ENCODE measurements around the gene STYXL2.

STYXL2 gene

DNA sequence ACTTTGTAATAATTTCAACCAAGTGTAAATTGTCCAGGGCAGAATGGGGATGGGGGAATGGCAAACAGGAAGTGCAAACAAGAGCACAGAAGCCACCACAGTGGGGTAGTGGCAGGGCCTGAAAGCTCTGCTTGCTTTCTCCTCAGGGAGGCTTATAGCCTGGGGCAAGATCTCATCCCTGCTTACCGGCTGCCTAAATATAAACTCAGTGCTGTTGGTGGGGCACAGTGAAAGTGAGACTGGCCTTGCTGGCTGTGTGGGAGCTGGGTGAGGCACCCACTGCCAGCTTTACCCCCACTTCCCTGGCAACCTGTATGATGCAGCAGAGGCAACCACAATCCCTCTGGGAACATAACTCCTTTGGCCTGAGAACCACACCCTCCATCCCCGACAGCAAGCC lies 15.2 kb downstream of the STYXL2 start:
- no peak for DNase-seq (ENCODE audit: low read depth, low spot score)

DNA sequence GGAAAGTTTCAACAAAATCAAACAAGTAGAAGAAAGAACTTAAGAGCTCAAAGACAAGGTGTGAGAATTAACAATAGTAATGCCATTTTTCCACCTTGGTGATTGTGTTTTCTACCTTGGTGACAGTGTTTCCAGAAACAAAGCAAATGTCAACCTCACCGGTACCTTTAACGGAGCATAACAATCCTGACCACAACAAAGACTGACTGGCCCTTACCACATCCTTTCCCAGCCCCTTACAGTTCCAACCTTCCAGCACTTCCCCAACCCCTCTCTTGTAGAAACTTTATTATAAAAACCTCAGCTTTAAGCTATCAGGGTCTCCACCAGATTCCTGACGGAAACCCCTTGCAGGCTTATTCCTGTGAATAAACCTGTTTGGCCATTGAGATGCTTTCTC lies 16.7 kb downstream of the STYXL2 start:
- no peak for DNase-seq (ENCODE audit: low read depth, low spot score)

DNA sequence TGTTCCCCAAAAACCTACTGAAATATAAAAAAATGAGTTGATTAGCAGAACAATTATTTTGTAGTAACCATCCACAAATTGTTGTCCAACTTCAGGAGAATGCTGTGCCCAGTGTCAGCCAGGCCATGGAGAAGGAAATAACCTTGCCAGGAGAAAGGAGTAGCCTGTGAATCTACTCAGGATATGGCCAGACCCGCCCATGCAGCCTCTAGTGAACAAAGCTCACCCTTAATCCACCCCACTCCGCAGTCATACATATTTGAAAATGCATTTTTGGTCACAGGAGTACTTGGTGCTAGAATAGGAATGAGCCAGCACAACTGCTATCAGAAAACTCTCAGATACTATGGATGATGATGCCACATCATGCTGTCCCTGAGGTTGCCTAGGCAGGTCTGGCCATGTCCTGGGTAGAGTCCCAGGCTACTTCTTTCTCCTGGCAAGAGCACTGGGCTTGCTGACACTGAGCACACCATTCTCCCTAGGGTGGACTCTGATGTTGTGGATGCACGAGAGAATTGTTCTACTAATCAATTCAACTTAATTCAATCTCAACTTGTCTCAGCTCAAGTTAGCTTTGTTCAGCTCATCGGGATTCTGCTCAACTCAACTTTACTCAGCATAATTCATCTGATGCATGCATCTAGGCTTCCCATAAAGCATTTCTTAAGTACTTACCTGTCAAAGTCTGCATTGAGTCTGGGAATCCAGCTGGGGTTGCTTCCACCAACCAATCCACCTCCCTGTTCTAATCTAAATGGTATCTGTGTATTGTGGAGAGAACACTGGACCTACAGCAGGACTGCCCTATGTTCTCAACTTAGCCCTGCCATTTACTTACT lies 18.2 kb downstream of the STYXL2 start:
- no peak for DNase-seq (ENCODE audit: low read depth, low spot score)

GRCh38 chr1:167114725-167115124 lies 20.9 kb downstream of the STYXL2 start:
- DNase-seq (ENCODE audit: low read depth, low spot score) = no peak

DNA sequence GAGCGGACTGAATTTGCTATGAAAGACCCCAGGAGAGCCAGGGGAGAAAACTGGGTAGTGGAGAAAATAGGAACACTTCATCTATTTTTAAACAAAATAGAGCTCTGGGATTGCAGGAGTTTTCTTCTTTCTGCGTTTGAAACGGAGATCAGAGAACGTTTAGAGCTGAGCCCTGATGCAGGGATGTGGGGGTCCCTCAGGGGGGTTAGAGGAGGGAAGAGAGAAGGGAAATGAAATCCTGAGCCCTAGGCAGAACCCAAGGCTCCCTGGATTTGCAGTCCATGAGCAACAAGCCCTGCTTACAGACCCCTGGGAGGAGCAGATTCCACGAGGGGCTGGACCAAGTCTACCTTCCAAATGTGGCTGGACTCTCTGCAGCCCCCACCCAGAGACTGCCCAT lies 21.8 kb downstream of the STYXL2 start:
- DNase-seq (ENCODE audit: low read depth, low spot score) = no peak

GRCh38 chr1:167116174-167116573 lies 22.3 kb downstream of the STYXL2 start:
- DNase-seq (ENCODE audit: low read depth, low spot score) = no peak

DNA sequence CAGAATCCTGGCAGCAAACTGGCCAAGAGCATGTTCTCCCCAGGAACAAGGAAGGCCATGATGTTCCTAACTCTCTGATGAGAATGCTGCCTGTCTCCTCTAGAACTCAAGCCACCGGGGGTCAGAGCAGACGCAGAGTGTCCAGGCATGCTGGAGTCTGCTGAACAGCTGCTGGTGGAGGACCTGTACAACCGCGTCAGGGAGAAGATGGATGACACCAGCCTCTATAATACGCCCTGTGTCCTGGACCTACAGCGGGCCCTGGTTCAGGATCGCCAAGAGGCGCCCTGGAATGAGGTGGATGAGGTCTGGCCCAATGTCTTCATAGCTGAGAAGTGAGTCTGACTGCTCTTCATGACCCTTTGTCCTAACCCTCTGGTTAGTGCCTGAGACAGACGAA lies 23.4 kb downstream of the STYXL2 start:
- DNase-seq (ENCODE audit: low read depth, low spot score) = no peak

GRCh38 chr1:167118188-167118587 lies 24.3 kb downstream of the STYXL2 start:
- DNase-seq (ENCODE audit: low read depth, low spot score) = no peak

DNA sequence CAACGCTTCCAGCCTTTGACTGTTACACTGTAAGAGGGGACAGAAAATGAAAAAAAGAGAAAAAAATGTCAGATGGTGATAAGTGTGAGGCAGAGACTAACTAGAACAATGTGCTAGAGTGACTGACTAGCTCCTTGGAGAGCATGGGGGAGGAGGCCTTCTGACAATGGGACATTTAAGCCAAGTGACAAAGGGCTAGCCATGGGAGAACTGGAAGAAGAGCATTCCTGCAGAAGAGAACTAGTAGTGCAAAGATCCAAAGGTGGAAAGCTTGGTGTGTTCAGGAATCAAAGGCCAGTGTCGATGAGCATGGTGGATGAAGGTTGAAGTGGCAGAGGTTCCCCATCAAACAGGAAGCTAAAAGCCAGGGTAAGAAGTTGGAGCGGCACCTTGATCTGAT lies 25.8 kb downstream of the STYXL2 start:
- DNase-seq (ENCODE audit: low read depth, low spot score) = no peak

DNA sequence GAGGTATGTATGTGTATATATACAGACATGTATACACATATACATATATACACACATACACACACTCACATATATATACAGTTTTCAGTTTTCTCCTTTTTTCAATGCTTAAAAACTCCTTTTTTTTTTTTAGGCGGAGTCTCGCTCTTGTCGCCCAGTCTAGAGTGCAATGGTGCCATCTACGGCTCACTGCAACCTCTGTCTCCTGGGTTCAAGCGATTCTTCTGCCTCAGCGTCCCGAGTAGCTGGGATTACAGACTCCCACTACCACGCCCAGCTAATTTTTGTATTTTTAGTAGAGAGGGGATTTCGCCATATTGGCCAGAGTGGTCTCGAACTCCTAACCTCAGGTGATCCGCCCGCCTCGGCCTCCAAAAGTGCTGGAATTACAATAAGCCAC lies 27.0 kb downstream of the STYXL2 start:
- no peak for DNase-seq (ENCODE audit: low read depth, low spot score)

- DNase-seq (ENCODE audit: low read depth, low spot score) = no peak
Observed at GRCh38 chr1:167121375-167122120, 27.7 kb downstream of the STYXL2 start.

DNA sequence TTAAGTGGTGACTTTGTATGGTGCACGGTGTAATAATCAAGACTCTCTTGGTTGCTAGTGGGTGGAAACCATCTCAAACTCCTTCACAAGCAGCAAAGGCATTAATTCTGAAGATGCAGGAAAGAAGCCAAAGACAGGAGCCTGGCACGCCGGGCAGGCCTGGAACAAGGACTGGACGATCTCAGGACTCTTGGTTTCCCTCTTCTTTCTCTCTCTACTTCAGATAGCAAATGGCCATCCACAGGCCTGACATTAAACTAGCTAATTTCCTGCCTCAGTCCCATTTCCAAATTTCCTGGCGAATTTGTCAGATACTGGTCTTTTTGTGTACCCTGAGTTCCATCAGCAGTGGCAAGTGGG lies 28.2 kb downstream of the STYXL2 start:
- DNase-seq (ENCODE audit: low read depth, low spot score) = no peak

DNA sequence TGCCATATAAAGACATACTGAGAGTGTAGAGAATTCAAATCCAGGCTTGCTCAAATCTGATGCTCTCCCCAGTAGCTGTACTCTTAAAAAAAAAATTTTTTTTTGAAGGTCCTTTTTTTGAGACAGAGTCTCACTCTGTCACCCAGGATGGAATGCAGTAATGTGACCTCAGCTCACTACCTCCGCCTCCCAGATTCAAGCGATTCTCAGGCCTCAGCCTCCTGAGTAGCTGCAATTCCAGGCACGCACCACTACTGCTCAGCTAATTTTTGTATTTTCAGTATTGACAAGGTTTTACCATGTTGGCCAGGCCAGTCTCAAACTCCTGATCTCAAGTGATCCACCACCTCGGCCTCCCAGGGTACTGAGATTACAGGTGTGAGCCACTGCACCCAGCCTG lies 28.7 kb downstream of the STYXL2 start:
- no peak for DNase-seq (ENCODE audit: low read depth, low spot score)

DNA sequence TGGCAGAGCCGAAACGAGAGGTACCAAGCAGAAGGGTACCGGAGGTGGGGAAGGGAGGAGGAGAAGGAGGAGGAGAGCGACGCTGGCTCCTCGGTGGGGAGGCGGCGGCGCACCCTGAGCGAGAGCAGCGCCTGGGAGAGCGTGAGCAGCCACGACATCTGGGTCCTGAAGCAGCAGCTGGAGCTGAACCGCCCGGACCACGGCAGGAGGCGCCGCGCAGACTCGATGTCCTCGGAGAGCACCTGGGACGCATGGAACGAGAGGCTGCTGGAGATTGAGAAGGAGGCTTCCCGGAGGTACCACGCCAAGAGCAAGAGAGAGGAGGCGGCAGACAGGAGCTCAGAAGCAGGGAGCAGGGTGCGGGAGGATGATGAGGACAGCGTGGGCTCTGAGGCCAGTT lies 32.4 kb downstream of the STYXL2 start:
- no peak for DNase-seq (ENCODE audit: low read depth, low spot score)

GRCh38 chr1:167126811-167127210 lies 32.9 kb downstream of the STYXL2 start:
- no peak for DNase-seq (ENCODE audit: low read depth, low spot score)

DNA sequence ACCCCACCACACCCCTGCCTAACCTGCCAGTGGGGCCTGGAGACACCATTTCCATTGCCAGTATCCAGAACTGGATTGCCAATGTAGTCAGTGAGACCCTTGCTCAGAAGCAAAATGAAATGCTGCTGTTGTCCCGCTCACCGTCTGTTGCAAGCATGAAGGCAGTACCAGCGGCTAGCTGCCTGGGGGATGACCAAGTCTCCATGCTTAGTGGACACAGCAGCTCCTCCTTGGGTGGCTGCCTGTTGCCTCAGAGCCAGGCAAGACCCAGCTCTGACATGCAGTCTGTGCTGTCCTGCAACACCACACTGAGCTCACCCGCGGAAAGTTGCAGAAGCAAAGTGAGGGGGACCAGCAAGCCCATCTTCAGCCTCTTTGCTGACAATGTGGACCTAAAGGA lies 33.4 kb downstream of the STYXL2 start:
- no peak for DNase-seq (ENCODE audit: low read depth, low spot score)

GRCh38 chr1:167127661-167128060 lies 33.8 kb downstream of the STYXL2 start:
- DNase-seq (ENCODE audit: low read depth, low spot score) = no peak

DNA sequence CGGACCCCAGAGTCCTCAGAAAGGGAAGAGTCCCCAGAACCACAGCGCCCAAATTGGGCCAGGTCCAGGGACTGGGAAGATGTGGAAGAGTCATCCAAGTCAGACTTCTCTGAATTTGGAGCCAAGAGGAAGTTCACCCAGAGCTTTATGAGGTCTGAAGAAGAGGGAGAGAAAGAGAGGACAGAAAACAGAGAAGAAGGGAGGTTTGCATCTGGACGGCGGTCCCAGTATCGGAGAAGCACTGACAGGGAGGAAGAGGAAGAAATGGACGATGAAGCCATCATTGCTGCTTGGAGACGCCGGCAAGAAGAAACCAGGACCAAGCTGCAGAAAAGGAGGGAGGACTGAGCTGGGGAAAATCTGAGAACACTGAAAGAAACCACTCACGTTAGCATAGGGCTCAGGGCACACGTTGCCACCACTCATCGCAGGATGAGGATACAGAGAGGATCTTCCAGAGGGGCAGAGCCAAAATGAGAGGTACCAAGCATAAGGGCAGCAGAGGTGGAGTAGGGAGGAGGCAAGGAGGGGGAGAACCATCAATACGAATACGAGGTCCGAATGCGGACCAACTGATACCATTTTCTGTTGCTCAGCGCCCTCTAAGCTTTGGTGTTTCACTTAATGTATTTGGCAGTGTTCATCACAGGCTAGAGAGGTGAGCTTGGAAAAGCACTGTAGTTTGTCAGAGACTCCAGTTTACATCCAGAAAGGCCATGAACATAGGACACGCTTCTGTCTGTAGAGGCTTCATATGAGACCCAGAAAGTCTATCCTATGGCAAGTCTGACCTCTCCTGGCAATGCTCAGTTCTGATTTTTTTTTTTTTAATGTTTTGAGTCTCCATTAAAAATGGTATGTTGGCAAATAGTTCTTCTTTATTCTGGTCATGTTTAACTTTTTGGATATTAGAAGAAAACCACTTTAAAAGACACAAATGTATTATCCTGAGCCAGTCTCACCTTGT lies 34.7 kb downstream of the STYXL2 start:
- DNase-seq (ENCODE audit: low read depth, low spot score) = no peak

DNA sequence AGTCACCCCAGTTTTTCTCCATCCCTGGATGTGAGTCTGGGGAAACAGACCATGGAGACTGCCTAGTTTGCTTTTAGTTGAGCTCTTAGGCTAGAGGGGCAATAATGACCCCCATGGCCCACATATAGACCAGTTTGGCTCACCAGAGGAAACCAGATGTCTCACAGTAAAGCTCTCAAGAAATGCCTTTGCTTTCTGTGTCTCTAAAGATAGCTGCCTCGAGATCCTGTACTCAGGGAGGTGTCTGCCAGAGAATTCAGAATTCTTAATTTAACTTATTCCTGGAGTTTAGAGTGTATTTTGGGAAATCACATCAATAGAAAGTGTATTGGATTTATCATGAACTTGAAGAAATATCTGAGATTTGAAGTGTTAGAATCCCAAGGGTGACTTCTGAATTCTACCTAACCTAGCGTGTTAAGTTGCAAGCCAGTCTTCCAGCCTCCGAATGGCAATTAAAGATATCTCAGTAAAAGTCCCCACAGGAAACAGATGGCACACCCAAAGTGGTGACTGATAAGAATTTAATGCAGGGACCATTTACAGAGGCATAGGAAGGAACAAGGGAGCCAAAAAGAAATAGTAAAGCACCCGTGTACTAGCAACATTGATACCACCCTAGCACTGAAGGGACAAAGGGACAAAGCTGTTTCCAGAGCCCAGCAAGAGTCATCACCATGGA lies 37.1 kb downstream of the STYXL2 start:
- no peak for DNase-seq (ENCODE audit: low read depth, low spot score)

GRCh38 chr1:167132301-167133010 lies 38.6 kb downstream of the STYXL2 start:
- no peak for DNase-seq (ENCODE audit: low read depth, low spot score)

Data from brain pericyte (primary cell).